Upper lobe of right lung (tissue), 1 donor: Measurements from ENCODE around the gene CTAG2. TPM values are rescaled to one million over a fixed set of nuclear protein-coding genes. Genes with fewer than 3 reads are reported as not detected.

Experiments used
- ATAC-seq: fragments of 200-7000 bp; cut with Tn5 transposase; one replicate; pipeline ENCODE4 v1.9.1; 2020; ENCODE audit warnings: mild to moderate bottlenecking, moderate library complexity
- DNase-seq: peaks from one replicate; pipeline ENCODE4 v3.0.0-alpha.2; 2020
- H3K27ac ChIP-seq: fragments of 200-600 bp; one replicate; pipeline ENCODE4 v1.8.0; 2022
- H3K27me3 ChIP-seq: fragments of 200-600 bp; one replicate; pipeline ENCODE4 v1.8.0; 2022; ENCODE audit warnings: mild to moderate bottlenecking
- H3K36me3 ChIP-seq: fragments of 200-600 bp; one replicate; pipeline ENCODE4 v1.8.0; 2022
- H3K4me1 ChIP-seq: fragments of 200-600 bp; one replicate; pipeline ENCODE4 v1.8.0; 2022
- H3K4me3 ChIP-seq: fragments of 200-600 bp; one replicate; pipeline ENCODE4 v1.8.0; 2022; ENCODE audit warnings: mild to moderate bottlenecking
- H3K9me3 ChIP-seq: fragments of 200-600 bp; one replicate; pipeline ENCODE4 v1.8.0; 2022
- intact Hi-C: fragments of 100-400 bp; cut with DNase I; formaldehyde crosslinking; loops from one replicate; pipeline ENCODE4 v1.11.0; 2022
- total RNA-seq: library from RNA; stranded (reverse); fragmentation: NEBNext Ultra II Directional; extraction: Animal tissue kit (Norgen Biotek cat#: 25700); gene quantifications from one replicate; pipeline ENCODE4 v1.2.1, GENCODE V29; 2021
- TF ChIP-seq, protein P1 (sequence below): fragments of 200-600 bp; IDR thresholded peaks from one replicate; pipeline ENCODE4 v1.8.0; 2022; ENCODE audit warnings: antibody characterized with exemption
- donor health status: DM: no; HTN: yes; CAD: no; lungs with severe emphysema.

Gene CTAG2
- total RNA-seq, 1 donor from 2014 or later, result not detected

- H3K4me3 ChIP-seq, result no peak overlapping the region
- DNase-seq (no peak), ATAC-seq (no peak)
- no peaks in the 10 kb centered on the region for H3K27me3 ChIP-seq
- intact Hi-C loops, result no loop called here
- H3K9me3 ChIP-seq, result no peaks in the 10 kb centered on the region
- H3K4me1 ChIP-seq, result no peaks in the 10 kb centered on the region
- TF ChIP-seq, protein P1, sequence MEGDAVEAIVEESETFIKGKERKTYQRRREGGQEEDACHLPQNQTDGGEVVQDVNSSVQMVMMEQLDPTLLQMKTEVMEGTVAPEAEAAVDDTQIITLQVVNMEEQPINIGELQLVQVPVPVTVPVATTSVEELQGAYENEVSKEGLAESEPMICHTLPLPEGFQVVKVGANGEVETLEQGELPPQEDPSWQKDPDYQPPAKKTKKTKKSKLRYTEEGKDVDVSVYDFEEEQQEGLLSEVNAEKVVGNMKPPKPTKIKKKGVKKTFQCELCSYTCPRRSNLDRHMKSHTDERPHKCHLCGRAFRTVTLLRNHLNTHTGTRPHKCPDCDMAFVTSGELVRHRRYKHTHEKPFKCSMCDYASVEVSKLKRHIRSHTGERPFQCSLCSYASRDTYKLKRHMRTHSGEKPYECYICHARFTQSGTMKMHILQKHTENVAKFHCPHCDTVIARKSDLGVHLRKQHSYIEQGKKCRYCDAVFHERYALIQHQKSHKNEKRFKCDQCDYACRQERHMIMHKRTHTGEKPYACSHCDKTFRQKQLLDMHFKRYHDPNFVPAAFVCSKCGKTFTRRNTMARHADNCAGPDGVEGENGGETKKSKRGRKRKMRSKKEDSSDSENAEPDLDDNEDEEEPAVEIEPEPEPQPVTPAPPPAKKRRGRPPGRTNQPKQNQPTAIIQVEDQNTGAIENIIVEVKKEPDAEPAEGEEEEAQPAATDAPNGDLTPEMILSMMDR, result no peak
- H3K36me3 ChIP-seq, result no peaks in the 10 kb centered on the region
- H3K27ac ChIP-seq, result no peak overlapping the region
These were observed 8.5 kb upstream of the CTAG2 start for GRCh38 chrX:154661899-154662298.

DNA sequence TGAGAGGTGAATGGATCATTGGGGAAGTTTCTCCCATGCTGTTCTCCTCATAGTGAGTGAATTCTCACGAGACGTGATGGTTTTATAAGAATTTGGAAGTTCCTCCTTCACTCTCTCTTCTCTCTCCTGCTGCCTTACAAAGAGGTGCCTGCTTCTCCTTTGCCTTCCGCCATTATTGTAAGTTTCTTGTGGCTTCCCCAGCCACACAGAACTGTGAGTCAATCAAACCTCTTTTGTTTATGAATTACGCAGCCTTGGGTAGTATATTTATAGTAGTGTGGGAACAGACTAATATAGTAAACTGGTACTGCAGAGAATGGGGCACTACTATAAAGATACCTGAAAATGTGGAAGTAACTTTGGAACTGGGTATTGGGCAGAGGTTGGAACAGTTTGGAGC, 7.8 kb upstream of the CTAG2 start:
- Histone ChIP-seq H3K4me1 (no peaks in the 10 kb centered on the region), H3K36me3 (no peaks in the 10 kb centered on the region), H3K27me3 (no peaks in the 10 kb centered on the region), H3K9me3 (no peaks in the 10 kb centered on the region), H3K4me3 (no peak overlapping the region), H3K27ac (no peak overlapping the region)
- ATAC-seq, result peak; percentile 30
- DNase-seq, result no peak
- intact Hi-C loops, result no loop called here
- TF ChIP-seq, protein P1, result no peak

DNA sequence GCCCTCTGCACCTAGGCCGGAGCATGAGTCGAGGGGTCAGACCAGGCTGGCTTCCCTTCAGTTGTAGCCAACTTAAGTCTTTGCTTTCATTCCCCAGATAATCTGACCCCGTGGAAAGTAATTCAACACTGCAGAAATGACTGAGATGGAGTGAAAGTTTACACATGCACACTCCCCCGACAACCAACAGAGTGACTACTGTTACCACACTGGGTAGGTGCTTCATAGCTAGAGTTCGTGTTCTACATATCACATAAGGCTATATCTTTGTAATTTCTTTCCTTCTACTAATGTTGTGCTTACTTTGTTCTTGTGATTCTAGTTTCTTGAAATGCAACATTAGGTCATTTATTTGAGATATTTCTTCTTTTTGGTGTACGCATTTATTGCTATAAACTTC, 7.2 kb upstream of the CTAG2 start:
- Histone ChIP-seq H3K36me3 (no peaks in the 10 kb centered on the region), H3K9me3 (no peaks in the 10 kb centered on the region), H3K27ac (no peak overlapping the region), H3K4me3 (no peak overlapping the region), H3K27me3 (no peaks in the 10 kb centered on the region), H3K4me1 (no peaks in the 10 kb centered on the region)
- no peak for DNase-seq
- intact Hi-C loops, result no loop called here
- TF ChIP-seq, protein P1, result no peak
- ATAC-seq, result no peak

GRCh38 chrX:154658957-154659356, 5.6 kb upstream of the CTAG2 start:
- no peak overlapping the region for H3K4me3 ChIP-seq
- TF ChIP-seq, protein P1, result no peak
- no peak overlapping the region for H3K27ac ChIP-seq
- intact Hi-C loops, result no loop called here
- H3K4me1 ChIP-seq, result no peaks in the 10 kb centered on the region
- no peaks in the 10 kb centered on the region for H3K36me3 ChIP-seq
- H3K27me3 ChIP-seq, result no peaks in the 10 kb centered on the region
- no peaks in the 10 kb centered on the region for H3K9me3 ChIP-seq
- DNase-seq, result no peak
- no peak for ATAC-seq

- no peak overlapping the region for H3K27ac ChIP-seq
- DNase-seq (no peak), ATAC-seq (no peak)
- no peak overlapping the region for H3K4me3 ChIP-seq
- TF ChIP-seq, protein P1, result no peak
- no peaks in the 10 kb centered on the region for H3K27me3 ChIP-seq
- H3K4me1 ChIP-seq, result no peaks in the 10 kb centered on the region
- intact Hi-C loops, result no loop called here
- H3K36me3 ChIP-seq, result no peaks in the 10 kb centered on the region
- no peaks in the 10 kb centered on the region for H3K9me3 ChIP-seq
These were observed 4.8 kb upstream of the CTAG2 start for GRCh38 chrX:154658187-154658586.

DNA sequence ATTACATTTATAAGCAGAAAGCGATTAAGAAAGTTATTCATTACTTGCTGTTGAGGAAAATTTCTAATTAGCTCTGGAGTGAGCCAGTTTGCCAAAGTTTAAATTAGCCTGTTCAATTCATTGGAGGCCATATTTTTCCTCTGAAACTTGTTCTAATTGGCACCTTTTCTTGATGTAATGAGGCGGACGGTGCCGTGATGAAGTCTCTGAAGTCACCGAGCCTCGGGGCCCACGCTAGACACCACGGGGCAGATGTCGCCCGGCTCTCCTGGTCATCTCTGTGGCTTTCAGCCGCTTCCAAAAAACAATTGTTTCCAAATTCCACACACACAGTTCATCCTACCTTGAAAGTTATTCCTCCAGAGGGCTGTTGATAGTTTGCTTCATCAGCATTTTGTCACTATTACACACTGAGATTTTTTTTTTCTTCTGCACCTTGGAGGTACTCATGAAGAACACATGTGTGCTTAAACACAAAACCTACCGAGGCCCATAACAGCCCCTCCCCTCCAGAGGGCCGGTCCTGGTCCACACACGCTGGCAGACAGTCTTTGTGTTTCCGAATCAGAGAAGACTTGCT, 3.9 kb upstream of the CTAG2 start:
- no peak for DNase-seq
- H3K36me3 ChIP-seq, result no peaks in the 10 kb centered on the region

More for the DNA sequence above, 3.9 kb upstream of the CTAG2 start:
- H3K9me3 ChIP-seq, result no peaks in the 10 kb centered on the region
- H3K27me3 ChIP-seq, result no peaks in the 10 kb centered on the region
- intact Hi-C loops, result no loop called here
- no peak overlapping the region for H3K4me3 ChIP-seq
- H3K4me1 ChIP-seq, result no peaks in the 10 kb centered on the region
- TF ChIP-seq, protein P1, result no peak
- no peak for ATAC-seq
- no peak overlapping the region for H3K27ac ChIP-seq
